A549 (cell line): ENCODE data around the gene RHNO1. TPM values are rescaled to one million over a fixed set of nuclear protein-coding genes. Genes with fewer than 3 reads are reported as not detected.

Experiments
- ATAC-seq, 2 experiments: fragments of 200-7000 bp in 1 of 2; fragments of >200 bp in 1 of 2; cut with Nextera tagmentation in 1 of 2; cut with Tn5 transposase in 1 of 2; 3 replicates each; pipeline versions ENCODE4 v1.8.0 to v1.9.1; 2018 to 2020; ENCODE audit warnings: mild to moderate bottlenecking in 1 of 2, moderate library complexity in 1 of 2
- CTCF ChIA-PET: fragments of 300-600 bp; sonication (Branson Sonifier 250); formaldehyde crosslinking; extraction: SDS; loops from one replicate; lab custom pipeline; 2021; ENCODE audit warnings: antibody characterized with exemption, inconsistent platforms; lab: Yijun Ruan, JAX
- POLR2A ChIA-PET: fragments of 350-600 bp; formaldehyde crosslinking; extraction: SDS; loops from one replicate; lab custom pipeline; 2021; ENCODE audit warnings: antibody characterized with exemption, inconsistent platforms; lab: Yijun Ruan, JAX
- DNase-seq, 2 experiments: peaks; one replicate each; pipeline versions ENCODE4 v3.0.0 to v3.0.0-alpha.2; 2011 to 2016; ENCODE audit warnings: low read depth in 1 of 2, low spot score in 1 of 2
- FAIRE-seq: peaks from 2 replicates; lab custom pipeline; 2011; peaks lifted over from hg19 to GRCh38; lab: Jason Lieb, UNC
- H3K27ac ChIP-seq, 2 experiments: fragments of >200 bp; sonication (Bioruptor Twin); formaldehyde crosslinking; 3 replicates each; pipeline ENCODE4 v1.5.1; 2016 to 2017
- H3K4me1 ChIP-seq: fragments of >200 bp; sonication (Bioruptor Twin); formaldehyde crosslinking; 3 replicates; pipeline ENCODE4 v1.6.1; 2016
- H3K4me2 ChIP-seq: fragments of >200 bp; sonication (Bioruptor Twin); formaldehyde crosslinking; 3 replicates; pipeline ENCODE4 v1.6.1; 2016
- H3K4me3 ChIP-seq: fragments of >200 bp; sonication (Bioruptor Twin); formaldehyde crosslinking; 3 replicates; pipeline ENCODE4 v1.5.1; 2016
- H3K9me3 ChIP-seq: fragments of >200 bp; sonication (Bioruptor Twin); formaldehyde crosslinking; 3 replicates; pipeline ENCODE4 v1.6.1; 2016
- ATOH8 ChIP-seq: fragments of 250-450 bp; sonication (Bioruptor Pico); IDR thresholded peaks from 2 replicates; pipeline ENCODE4 v1.5.0; 2020; ENCODE audit warnings: low read depth, mild to moderate bottlenecking, moderate library complexity
- BHLHE40 ChIP-seq: IDR thresholded peaks from 2 replicates; pipeline ENCODE4 v1.6.1; 2012; ENCODE audit warnings: low read depth, low read length, inconsistent platforms
- CBX8 ChIP-seq: fragments of 200-600 bp; sonication (generic); IDR thresholded peaks from 2 replicates; pipeline ENCODE4 v1.6.1; 2016
- CEBPB ChIP-seq, 2 experiments: fragments of >200 bp in 1 of 2; sonication (Bioruptor Twin) in 1 of 2; formaldehyde crosslinking in 1 of 2; IDR thresholded peaks; 2 replicates each; pipeline ENCODE4 v1.6.1; 2012 to 2016
- CHD2 ChIP-seq: fragments of 150-350 bp; IDR thresholded peaks from 2 replicates; pipeline ENCODE4 v1.6.1; 2014; ENCODE audit warnings: low read length; ENCODE audit not compliant: partially characterized antibody
- CHD4 ChIP-seq: fragments of 200-600 bp; sonication (generic); IDR thresholded peaks from 2 replicates; pipeline ENCODE4 v1.6.1; 2016; ENCODE audit warnings: antibody characterized with exemption, mild to moderate bottlenecking, borderline replicate concordance
- ELK1 ChIP-seq: fragments of 150-350 bp; IDR thresholded peaks from 2 replicates; pipeline ENCODE4 v1.6.1; 2014; ENCODE audit warnings: low read depth, mild to moderate bottlenecking, low read length
- EP300 ChIP-seq, 2 experiments: fragments of >200 bp; sonication (Bioruptor Twin); formaldehyde crosslinking; IDR thresholded peaks; 2 replicates in 1 of 2; 3 replicates in 1 of 2; pipeline ENCODE4 v1.6.1; 2016 to 2017
- ESRRA ChIP-seq: fragments of 150-350 bp; IDR thresholded peaks from 2 replicates; pipeline ENCODE4 v1.6.1; 2014; ENCODE audit warnings: mild to moderate bottlenecking, low read length, borderline replicate concordance
- FOXS1 ChIP-seq: fragments of 250-450 bp; sonication (Bioruptor Pico); IDR thresholded peaks from 2 replicates; pipeline ENCODE4 v1.5.0; 2020; ENCODE audit warnings: mild to moderate bottlenecking, moderate library complexity
- HMGXB4 ChIP-seq: fragments of 250-450 bp; sonication (Bioruptor Pico); IDR thresholded peaks from 2 replicates; pipeline ENCODE4 v1.5.0; 2021; ENCODE audit warnings: mild to moderate bottlenecking, moderate library complexity, borderline replicate concordance
- KDM1A ChIP-seq: fragments of 200-600 bp; sonication (generic); IDR thresholded peaks from 2 replicates; pipeline ENCODE4 v1.6.1; 2016; ENCODE audit warnings: low read depth, mild to moderate bottlenecking
- MAX ChIP-seq: IDR thresholded peaks from 2 replicates; pipeline ENCODE4 v1.6.1; 2012
- NFE2L2 ChIP-seq: fragments of 150-350 bp; conservative IDR thresholded peaks from 2 replicates; pipeline ENCODE4 v1.6.1; 2014; ENCODE audit warnings: low read length
- NPAS2 ChIP-seq: fragments of 250-450 bp; sonication (Bioruptor Pico); IDR thresholded peaks from 2 replicates; pipeline ENCODE4 v1.8.0; 2022; ENCODE audit warnings: mild to moderate bottlenecking, moderate library complexity, borderline replicate concordance
- NR3C1 ChIP-seq: fragments of >200 bp; sonication (Bioruptor Twin); formaldehyde crosslinking; IDR thresholded peaks from 3 replicates; pipeline ENCODE4 v1.6.1; 2017
- POLR2AphosphoS2 ChIP-seq: conservative IDR thresholded peaks from 2 replicates; pipeline ENCODE4 v1.6.1; 2012; ENCODE audit warnings: low read length, improper control_type of control experiment, inconsistent platforms
- RARB ChIP-seq: fragments of 250-450 bp; sonication (Bioruptor Pico); IDR thresholded peaks from 2 replicates; pipeline ENCODE4 v1.8.0; 2021; ENCODE audit warnings: mild to moderate bottlenecking, moderate library complexity
- RCOR1 ChIP-seq: fragments of 150-350 bp; IDR thresholded peaks from 2 replicates; pipeline ENCODE4 v1.6.1; 2014; ENCODE audit warnings: antibody characterized with exemption, low read length, low read depth
- RNF2 ChIP-seq: fragments of 200-600 bp; sonication (generic); IDR thresholded peaks from 2 replicates; pipeline ENCODE4 v1.6.1; 2016; ENCODE audit warnings: low read depth, mild to moderate bottlenecking, antibody characterized with exemption, moderate library complexity, borderline replicate concordance
- TFCP2L1 ChIP-seq: fragments of 250-450 bp; sonication (Bioruptor Pico); IDR thresholded peaks from 2 replicates; pipeline ENCODE4 v1.5.0; 2021; ENCODE audit warnings: mild to moderate bottlenecking
- ZFP36 ChIP-seq: fragments of 450-650 bp; IDR thresholded peaks from 2 replicates; pipeline ENCODE4 v1.6.1; 2014; ENCODE audit warnings: borderline replicate concordance; ENCODE audit not compliant: partially characterized antibody
- ZNF302 ChIP-seq: fragments of 250-450 bp; sonication (Bioruptor Pico); IDR thresholded peaks from 2 replicates; pipeline ENCODE4 v1.9.0; 2021; ENCODE audit warnings: inconsistent platforms, mild to moderate bottlenecking, moderate library complexity
- WGBS: methylation state at CpG from one replicate; pipeline ENCODE4 v1.1.6; 2017; ENCODE audit errors: missing lambda C conversion rate; 5-methylcytosine and 5-hydroxymethylcytosine counted together
- polyA plus RNA-seq, 4 experiments: library from polyadenylated mRNA; depleted of rRNA in 3 of 4; stranded (reverse); fragments of >200 nt; fragmentation: RNase III in 1 of 4; extraction: RNeasy Plus Mini Kit Qiagen cat#74134 plus additional on column Dnase treatment in 1 of 4; gene quantifications; 2 replicates in 3 of 4; 3 replicates in 1 of 4; pipeline ENCODE4 v1.2.3, GENCODE V29; 2011 to 2017

Gene RHNO1
- polyA plus RNA-seq, 2 of the 4 experiments (the other 2 are of a cell fraction): 35.7 to 85.9 TPM

- H3K27ac ChIP-seq: no peak overlapping the region
- ChIA-PET CTCF (interaction anchor here (1.1 to 3.2 kb wide), 4 partner anchors 10 to 108 kb away, joined by 3 to 18 read pairs (median 3); no protein-coding TSS in a partner anchor), POLR2A (no interaction called here)
- no peak overlapping the region for H3K4me3 ChIP-seq
- no peak for FAIRE-seq
- ATAC-seq: no peak
- H3K9me3 ChIP-seq: no peaks in the 10 kb centered on the region
- no peak for DNase-seq
- H3K4me1 ChIP-seq: no peaks in the 10 kb centered on the region
- H3K4me2 ChIP-seq: no peak overlapping the region
- WGBS: 87% methylated on average over 4 of the region's 4 CpGs
- TF ChIP-seq ATOH8: no peak
- TF ChIP-seq POLR2AphosphoS2: no peak
- no peak for TF ChIP-seq CHD4
- TF ChIP-seq, all 56 proteins: peak for 0
Measured at GRCh38 chr12:2835691-2836403, 41.2 kb upstream of the RHNO1 start.

DNA sequence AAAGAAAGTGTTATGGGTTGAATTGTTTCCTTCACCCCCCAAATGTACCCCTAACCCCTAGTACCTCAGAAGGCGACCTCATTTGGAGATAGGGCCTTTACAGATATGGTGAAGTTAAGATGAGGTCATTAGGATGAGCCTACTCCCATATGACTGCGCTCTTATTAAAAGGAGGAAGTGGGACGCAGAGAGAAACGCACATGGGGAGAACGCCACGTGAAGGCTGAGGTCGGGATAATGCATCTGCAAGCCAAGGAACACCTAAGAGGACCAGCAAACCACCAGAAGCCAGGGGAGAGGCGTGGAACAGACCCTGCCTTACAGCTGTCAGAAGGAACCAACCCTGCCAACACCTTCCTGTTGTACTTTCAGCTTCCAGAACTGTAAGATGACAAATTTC, 40.4 kb upstream of the RHNO1 start:
- no peak overlapping the region for H3K4me2 ChIP-seq
- H3K27ac ChIP-seq: no peak overlapping the region
- no peak overlapping the region for H3K4me3 ChIP-seq
- ATAC-seq (no peak), FAIRE-seq (no peak), DNase-seq (no peak)
- no peaks in the 10 kb centered on the region for H3K4me1 ChIP-seq
- H3K9me3 ChIP-seq: no peaks in the 10 kb centered on the region
- POLR2A ChIA-PET: no interaction called here
- CTCF ChIA-PET: interaction anchor here (1.1 to 3.2 kb wide), 4 partner anchors 9 to 108 kb away, joined by 3 to 18 read pairs (median 3); no protein-coding TSS in a partner anchor
- 88% methylated on average over 8 of the region's 8 CpGs for WGBS
- no peak for TF ChIP-seq HMGXB4 (CRISPR knock-in tag)
- TF ChIP-seq RARB (CRISPR knock-in tag): no peak
- no peak for TF ChIP-seq ELK1
- TF ChIP-seq ESRRA: no peak
- no peak for TF ChIP-seq EP300 (IDR thresholded peaks at IDR 0.05)
- TF ChIP-seq ZFP36: no peak
- no peak for TF ChIP-seq RNF2
- TF ChIP-seq MAX: no peak
- no peak for TF ChIP-seq RCOR1
- TF ChIP-seq CBX8: no peak

- FAIRE-seq (no peak), DNase-seq (no peak), ATAC-seq (no peak; a peak in 1 of 6 replicates)
- Histone ChIP-seq H3K4me1 (0 out of 3 replicates have a peak, but pooled peaks cover 4% of the 10 kb centered on the region), H3K4me2 (no peak overlapping the region), H3K4me3 (no peak overlapping the region), H3K9me3 (no peaks in the 10 kb centered on the region), H3K27ac (no peak overlapping the region)
- POLR2A ChIA-PET: no interaction called here
- CTCF ChIA-PET: interaction anchor here (1.6 kb wide), 1 partner anchor 13 kb away, joined by 9 read pairs; no protein-coding TSS in a partner anchor
- WGBS: 75% methylated on average over 9 of the region's 9 CpGs
- TF ChIP-seq CEBPB (IDR thresholded peaks at IDR 0.05) (no peak), NR3C1 (no peak), CHD2 (no peak), BHLHE40 (no peak), CBX8 (no peak), TFCP2L1 (CRISPR knock-in tag) (no peak), NPAS2 (no peak), FOXS1 (CRISPR knock-in tag) (no peak), KDM1A (no peak), HMGXB4 (CRISPR knock-in tag) (no peak), NFE2L2 (no peak), ZNF302 (CRISPR knock-in tag) (no peak)
Measured at GRCh38 chr12:2841056-2841650, 35.9 kb upstream of the RHNO1 start.
